ENCODE results near the gene SFTPD.

Gene SFTPD

DNA sequence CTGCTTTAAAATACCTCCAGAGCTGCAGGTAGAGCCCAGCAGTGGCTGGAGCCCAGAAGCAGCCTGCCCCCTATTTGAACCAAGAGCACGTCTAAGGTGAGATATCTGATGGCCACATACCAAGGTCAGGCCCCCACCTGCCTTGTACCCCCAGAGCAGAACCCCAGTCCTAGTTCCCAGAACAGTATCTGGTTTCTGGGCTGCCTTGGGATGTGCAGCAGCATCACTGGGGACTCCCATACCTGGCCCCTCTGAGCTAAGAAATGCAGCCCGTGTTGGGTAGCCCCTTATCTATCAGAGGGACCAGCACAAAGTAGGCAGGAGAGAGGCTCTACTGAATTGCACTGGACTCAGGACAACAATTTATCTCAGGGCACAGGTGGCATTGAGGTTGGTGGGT, 8.9 kb downstream of the SFTPD start:
- Histone ChIP-seq H3K9ac (ENCODE audit: insufficient read length, low read depth) (no peak overlapping the region), H3K36me3 (ENCODE audit: insufficient read depth, insufficient read length, low read length) (no peaks in the 10 kb centered on the region), H3K4me1 (ENCODE audit: insufficient read depth, insufficient read length) (no peaks in the 10 kb centered on the region), H3K9me3 (ENCODE audit: insufficient read depth, low read length) (no peaks in the 10 kb centered on the region), H3K4me3 (ENCODE audit: insufficient read length, low read depth) (no peak overlapping the region), H3K27me3 (ENCODE audit: insufficient read depth, insufficient read length) (no peaks in the 10 kb centered on the region)
- no peak for DNase-seq (ENCODE audit: low read depth, low spot score)
- TF ChIP-seq YY1 (IDR thresholded peaks at IDR 0.05; ENCODE audit: insufficient read depth, insufficient read length) (no peak), ZNF274 (IDR thresholded peaks at IDR 0.05; ENCODE audit: low read depth, low read length) (no peak), SUZ12 (IDR thresholded peaks at IDR 0.05; ENCODE audit: extremely low read depth, insufficient read depth, insufficient read length) (no peak)

DNA sequence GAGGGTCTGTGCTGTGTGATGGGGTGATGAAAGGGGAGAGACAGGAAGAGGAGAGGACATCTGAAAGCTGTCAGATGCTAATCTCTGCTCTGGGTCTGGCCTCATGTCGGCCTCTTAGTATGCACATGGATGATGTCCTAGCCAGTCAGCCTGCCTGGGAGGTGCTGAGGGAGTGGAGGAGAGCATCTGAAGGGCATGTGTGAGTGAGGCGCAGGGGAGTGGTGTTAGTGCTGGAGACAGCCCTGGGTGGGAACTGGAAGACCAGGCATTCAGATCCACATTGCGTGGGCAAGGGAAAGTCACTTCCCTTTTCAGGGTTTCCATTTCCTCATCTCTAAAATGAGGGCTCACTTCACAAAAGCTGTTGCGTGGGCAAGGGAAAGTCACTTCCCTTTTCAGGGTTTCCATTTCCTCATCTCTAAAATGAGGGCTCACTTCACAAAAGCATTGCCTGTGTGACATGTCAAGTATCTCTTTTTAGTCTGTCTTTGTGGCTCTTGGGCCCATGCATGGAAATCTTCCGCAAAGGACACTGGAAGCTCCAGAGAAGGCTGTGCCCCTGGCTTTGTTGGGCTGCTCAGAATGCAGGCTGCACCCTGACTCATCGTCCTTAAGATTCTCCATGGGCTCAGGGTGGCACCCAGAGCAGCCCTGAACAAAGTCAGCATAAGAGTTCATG, 10.0 kb downstream of the SFTPD start:
- no peak for TF ChIP-seq YY1 (IDR thresholded peaks at IDR 0.05; ENCODE audit: insufficient read depth, insufficient read length)
- no peak for TF ChIP-seq ZNF274 (IDR thresholded peaks at IDR 0.05; ENCODE audit: low read depth, low read length)
- TF ChIP-seq SUZ12 (IDR thresholded peaks at IDR 0.05; ENCODE audit: extremely low read depth, insufficient read depth, insufficient read length), result no peak
- Histone ChIP-seq H3K4me3 (ENCODE audit: insufficient read length, low read depth) (no peak overlapping the region), H3K9me3 (ENCODE audit: insufficient read depth, low read length) (no peaks in the 10 kb centered on the region), H3K36me3 (ENCODE audit: insufficient read depth, insufficient read length, low read length) (no peaks in the 10 kb centered on the region), H3K9ac (ENCODE audit: insufficient read length, low read depth) (no peak overlapping the region), H3K4me1 (ENCODE audit: insufficient read depth, insufficient read length) (no peaks in the 10 kb centered on the region), H3K27me3 (ENCODE audit: insufficient read depth, insufficient read length) (no peaks in the 10 kb centered on the region)
- DNase-seq (ENCODE audit: low read depth, low spot score), result no peak

DNA sequence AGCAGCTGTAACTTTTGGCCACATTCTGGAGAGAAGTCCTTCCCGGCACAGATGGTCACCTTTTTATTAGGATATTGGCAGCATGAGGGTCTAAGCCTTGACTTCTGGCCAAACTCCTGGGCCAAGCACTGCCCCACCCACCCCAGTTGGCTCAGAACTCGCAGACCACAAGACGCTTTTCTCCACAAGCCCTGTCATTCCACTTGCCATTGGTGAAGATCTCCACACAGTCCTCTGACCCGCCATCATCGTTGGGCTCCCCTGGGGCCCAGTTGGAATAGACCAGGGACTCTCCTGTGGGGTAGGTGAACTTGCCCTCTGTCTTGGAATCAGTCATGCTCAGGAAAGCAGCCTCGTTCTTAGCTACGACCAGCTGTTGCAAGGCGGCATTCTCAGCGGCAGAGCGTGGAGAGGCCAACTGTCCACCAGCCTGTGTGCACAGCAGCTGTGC, 11.2 kb downstream of the SFTPD start:
- H3K4me3 ChIP-seq (ENCODE audit: insufficient read length, low read depth), result no peak overlapping the region
- DNase-seq (ENCODE audit: low read depth, low spot score), result no peak
- no peaks in the 10 kb centered on the region for H3K36me3 ChIP-seq (ENCODE audit: insufficient read depth, insufficient read length, low read length)
- TF ChIP-seq SUZ12 (IDR thresholded peaks at IDR 0.05; ENCODE audit: extremely low read depth, insufficient read depth, insufficient read length) (no peak), ZNF274 (IDR thresholded peaks at IDR 0.05; ENCODE audit: low read depth, low read length) (no peak), YY1 (IDR thresholded peaks at IDR 0.05; ENCODE audit: insufficient read depth, insufficient read length) (no peak)
- H3K9ac ChIP-seq (ENCODE audit: insufficient read length, low read depth), result no peak overlapping the region
- H3K9me3 ChIP-seq (ENCODE audit: insufficient read depth, low read length), result no peaks in the 10 kb centered on the region
- no peaks in the 10 kb centered on the region for H3K4me1 ChIP-seq (ENCODE audit: insufficient read depth, insufficient read length)
- no peaks in the 10 kb centered on the region for H3K27me3 ChIP-seq (ENCODE audit: insufficient read depth, insufficient read length)

DNA sequence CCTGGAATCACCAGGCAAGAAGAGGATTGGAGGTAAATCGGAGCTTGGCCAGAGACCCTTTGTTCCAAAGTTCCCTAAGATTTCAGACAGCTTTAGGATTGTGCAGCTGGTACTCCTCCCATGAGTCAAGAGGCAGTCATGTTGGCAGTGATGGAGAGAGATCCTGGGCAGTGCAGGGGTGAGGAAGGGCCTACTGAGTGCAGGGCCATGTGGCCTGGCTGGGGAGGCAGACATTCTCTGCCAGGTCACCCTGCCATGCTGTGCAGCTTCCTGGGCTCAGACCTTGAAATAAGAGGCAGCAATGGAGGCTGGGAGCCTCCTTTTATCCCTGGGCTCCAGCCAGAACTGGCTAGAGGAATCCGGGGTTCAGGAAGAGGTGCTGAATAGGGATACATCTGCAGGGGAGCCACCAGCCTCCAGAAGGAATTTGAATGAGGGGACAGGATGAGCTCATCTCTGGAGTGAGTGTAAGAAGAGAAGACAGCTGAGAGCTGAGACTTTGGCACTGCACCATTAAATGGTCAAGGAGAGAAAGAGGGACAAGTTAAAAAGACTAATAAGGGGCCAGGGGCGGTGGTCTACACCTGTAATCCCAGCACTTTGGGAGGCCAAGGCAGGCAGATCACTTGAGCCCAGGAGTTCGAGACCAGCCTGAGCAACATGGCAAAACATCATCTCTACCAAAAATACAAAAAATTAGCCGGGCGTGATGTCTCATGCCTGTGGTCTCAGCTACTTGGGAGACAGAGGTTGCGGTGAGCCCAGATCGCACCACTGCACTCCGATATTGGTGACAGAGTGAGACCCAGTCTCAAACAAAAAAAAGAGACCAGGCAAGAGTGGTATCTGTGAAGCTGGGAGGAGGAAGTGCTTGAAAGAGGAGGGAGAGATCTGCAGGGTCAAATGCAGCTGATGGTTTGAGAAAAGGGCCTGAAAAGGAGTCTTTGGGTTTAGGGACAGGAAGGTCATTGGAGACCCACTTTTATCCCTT, 12.0 kb downstream of the SFTPD start:
- no peak for DNase-seq (ENCODE audit: low read depth, low spot score)
- H3K9ac ChIP-seq (ENCODE audit: insufficient read length, low read depth), result no peak overlapping the region
- TF ChIP-seq ZNF274 (IDR thresholded peaks at IDR 0.05; ENCODE audit: low read depth, low read length), result no peak
- TF ChIP-seq SUZ12 (IDR thresholded peaks at IDR 0.05; ENCODE audit: extremely low read depth, insufficient read depth, insufficient read length), result no peak
- no peak for TF ChIP-seq YY1 (IDR thresholded peaks at IDR 0.05; ENCODE audit: insufficient read depth, insufficient read length)
- H3K36me3 ChIP-seq (ENCODE audit: insufficient read depth, insufficient read length, low read length), result no peaks in the 10 kb centered on the region
- H3K27me3 ChIP-seq (ENCODE audit: insufficient read depth, insufficient read length), result no peaks in the 10 kb centered on the region
- H3K4me3 ChIP-seq (ENCODE audit: insufficient read length, low read depth), result no peak overlapping the region
- no peaks in the 10 kb centered on the region for H3K9me3 ChIP-seq (ENCODE audit: insufficient read depth, low read length)
- no peaks in the 10 kb centered on the region for H3K4me1 ChIP-seq (ENCODE audit: insufficient read depth, insufficient read length)

DNA sequence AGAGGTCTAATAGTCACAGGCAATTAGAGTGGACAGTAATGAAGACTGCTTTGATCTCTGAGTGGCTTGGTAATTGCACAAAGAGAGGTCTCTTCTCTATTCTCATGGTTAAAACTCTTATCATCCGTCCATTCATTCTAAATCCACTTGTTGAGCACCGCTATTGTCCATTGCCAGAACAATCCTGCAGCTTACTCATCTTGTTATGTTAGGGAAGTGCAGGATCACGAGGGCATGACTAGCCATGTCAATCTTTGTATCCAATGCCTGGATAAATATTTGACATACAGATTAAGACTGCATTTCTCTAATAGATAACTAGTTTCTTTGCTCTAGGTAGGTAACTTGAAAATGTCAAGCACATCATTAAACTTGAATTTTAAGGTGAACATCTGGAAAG, 14.9 kb downstream of the SFTPD start:
- Histone ChIP-seq H3K4me3 (ENCODE audit: insufficient read length, low read depth) (no peak overlapping the region), H3K4me1 (ENCODE audit: insufficient read depth, insufficient read length) (peaks cover 2% of the 10 kb centered on the region), H3K9me3 (ENCODE audit: insufficient read depth, low read length) (no peaks in the 10 kb centered on the region), H3K27me3 (ENCODE audit: insufficient read depth, insufficient read length) (no peaks in the 10 kb centered on the region), H3K9ac (ENCODE audit: insufficient read length, low read depth) (no peak overlapping the region), H3K36me3 (ENCODE audit: insufficient read depth, insufficient read length, low read length) (no peaks in the 10 kb centered on the region)
- no peak for DNase-seq (ENCODE audit: low read depth, low spot score)
- TF ChIP-seq SUZ12 (IDR thresholded peaks at IDR 0.05; ENCODE audit: extremely low read depth, insufficient read depth, insufficient read length) (no peak), ZNF274 (IDR thresholded peaks at IDR 0.05; ENCODE audit: low read depth, low read length) (no peak), YY1 (IDR thresholded peaks at IDR 0.05; ENCODE audit: insufficient read depth, insufficient read length) (no peak)

DNA sequence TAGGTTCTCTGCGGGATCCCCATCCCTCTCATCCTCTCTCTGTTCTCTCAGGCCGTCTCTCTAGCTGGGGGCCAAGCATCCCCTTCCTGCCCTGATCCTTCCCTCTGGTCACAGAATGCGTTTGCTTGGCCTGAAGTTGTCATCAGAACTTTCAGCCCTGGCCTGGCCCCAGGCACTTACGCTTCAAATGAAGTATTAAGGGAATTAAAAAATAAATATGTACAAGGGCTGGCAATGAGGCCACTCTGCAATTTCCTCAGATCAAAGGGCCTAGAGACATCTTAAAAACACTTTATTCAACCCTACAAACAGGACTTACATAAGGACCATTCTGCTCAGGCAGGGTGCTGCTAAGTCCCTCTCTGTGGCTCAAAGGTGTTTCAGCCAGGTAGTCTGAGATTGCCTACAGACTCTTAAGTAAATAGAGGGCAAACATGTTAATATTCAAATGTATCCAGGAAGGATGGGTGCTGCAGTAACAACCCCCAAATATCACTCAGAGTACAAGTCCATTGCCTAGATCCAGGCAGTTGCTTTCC, 16.0 kb downstream of the SFTPD start:
- H3K9me3 ChIP-seq (ENCODE audit: insufficient read depth, low read length), result no peaks in the 10 kb centered on the region
- no peak for TF ChIP-seq ZNF274 (IDR thresholded peaks at IDR 0.05; ENCODE audit: low read depth, low read length)
- TF ChIP-seq SUZ12 (IDR thresholded peaks at IDR 0.05; ENCODE audit: extremely low read depth, insufficient read depth, insufficient read length), result no peak
- no peak for TF ChIP-seq YY1 (IDR thresholded peaks at IDR 0.05; ENCODE audit: insufficient read depth, insufficient read length)
- no peak for DNase-seq (ENCODE audit: low read depth, low spot score)

DNA sequence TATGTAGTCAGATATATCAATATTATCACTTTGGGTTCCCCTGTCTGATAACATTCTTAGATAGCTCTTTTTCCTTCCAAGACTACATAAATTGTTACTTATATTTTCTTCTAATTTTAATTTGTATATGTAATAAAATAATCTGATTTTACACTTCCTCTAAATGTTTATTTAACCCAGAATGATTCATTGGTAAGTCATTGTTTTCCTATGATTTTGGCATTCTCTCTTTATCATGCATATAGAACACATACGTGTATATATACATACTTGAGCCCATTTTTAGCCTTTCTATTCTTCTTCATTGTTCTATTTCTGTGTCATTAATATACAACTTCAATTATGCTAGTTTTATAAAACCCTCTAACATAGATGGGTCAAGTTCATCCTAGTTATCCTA, 16.6 kb downstream of the SFTPD start:
- no peak for DNase-seq (ENCODE audit: low read depth, low spot score)
- Histone ChIP-seq H3K27me3 (ENCODE audit: insufficient read depth, insufficient read length) (no peaks in the 10 kb centered on the region), H3K9me3 (ENCODE audit: insufficient read depth, low read length) (peaks cover 2% of the 10 kb centered on the region; the same call in 1 of the 2 replicates), H3K9ac (ENCODE audit: insufficient read length, low read depth) (no peak overlapping the region), H3K36me3 (ENCODE audit: insufficient read depth, insufficient read length, low read length) (no peaks in the 10 kb centered on the region), H3K4me1 (ENCODE audit: insufficient read depth, insufficient read length) (peaks cover 2% of the 10 kb centered on the region), H3K4me3 (ENCODE audit: insufficient read length, low read depth) (no peak overlapping the region)
- TF ChIP-seq YY1 (IDR thresholded peaks at IDR 0.05; ENCODE audit: insufficient read depth, insufficient read length), result no peak
- TF ChIP-seq SUZ12 (IDR thresholded peaks at IDR 0.05; ENCODE audit: extremely low read depth, insufficient read depth, insufficient read length), result no peak
- no peak for TF ChIP-seq ZNF274 (IDR thresholded peaks at IDR 0.05; ENCODE audit: low read depth, low read length)

More for the DNA sequence above, 16.0 kb downstream of the SFTPD start:
- H3K4me3 ChIP-seq (ENCODE audit: insufficient read length, low read depth), result no peak overlapping the region
- peaks cover 2% of the 10 kb centered on the region for H3K4me1 ChIP-seq (ENCODE audit: insufficient read depth, insufficient read length)
- H3K9ac ChIP-seq (ENCODE audit: insufficient read length, low read depth), result no peak overlapping the region
- no peaks in the 10 kb centered on the region for H3K27me3 ChIP-seq (ENCODE audit: insufficient read depth, insufficient read length)
- H3K36me3 ChIP-seq (ENCODE audit: insufficient read depth, insufficient read length, low read length), result no peaks in the 10 kb centered on the region
